Stomach (tissue), 9 donors: ENCODE results near the gene EYA2. TPM values are rescaled to one million over a fixed set of nuclear protein-coding genes. Genes with fewer than 3 reads are reported as not detected.

Source experiments
- DNase-seq, 2 donors: peaks; one replicate each; pipeline versions ENCODE4 v3.0.0 to v3.0.0-alpha.2; 2013 to 2019
- H3K27ac ChIP-seq, 5 donors: fragments of 200-600 bp in 4 of 5; sonication (generic) in 4 of 5; one replicate each; pipeline ENCODE4 v1.5.1; 2013 to 2019; ENCODE audit warnings: mild to moderate bottlenecking in 1 of 5, moderate library complexity in 1 of 5
- H3K27me3 ChIP-seq, 3 donors: fragments of 200-600 bp; sonication (generic); one replicate each; pipeline ENCODE4 v1.5.1; 2017 to 2019; ENCODE audit warnings: mixed run types in 1 of 3
- H3K36me3 ChIP-seq, 4 donors: fragments of 200-600 bp; sonication (generic); 1 replicate in 3 of 4; 2 replicates in 1 of 4; pipeline ENCODE4 v1.5.1; 2016 to 2019
- H3K4me1 ChIP-seq, 4 donors: fragments of 200-600 bp; sonication (generic); one replicate each; pipeline ENCODE4 v1.5.1; 2016 to 2019
- H3K4me3 ChIP-seq, 4 donors: fragments of 200-600 bp; sonication (generic) in 3 of 4; one replicate each; pipeline ENCODE4 v1.5.1; 2016 to 2019; ENCODE audit warnings: mild to moderate bottlenecking in 1 of 4
- H3K9me3 ChIP-seq, 4 donors: fragments of 200-600 bp; sonication (generic); one replicate each; pipeline ENCODE4 v1.5.1; 2016 to 2019
- CTCF ChIP-seq, 7 experiments: fragments of 450-650 bp in 4 of 7; fragments of 200-600 bp in 3 of 7; sonication (generic) in 3 of 7; IDR thresholded peaks; one replicate each; pipeline ENCODE4 v1.5.1; 2016 to 2019; ENCODE audit warnings: antibody characterized with exemption in 7 of 7, control low read depth in 2 of 7, mild to moderate bottlenecking in 1 of 7
- EP300 ChIP-seq: sonication (generic); formaldehyde crosslinking; IDR thresholded peaks from one replicate; pipeline ENCODE4 v1.6.1; 2017; ENCODE audit warnings: antibody characterized with exemption
- POLR2A ChIP-seq, 4 donors: fragments of 450-650 bp; IDR thresholded peaks; one replicate each; pipeline ENCODE4 v1.6.1; 2016; ENCODE audit warnings: antibody characterized with exemption in 4 of 4, control low read depth in 2 of 4, mild to moderate bottlenecking in 1 of 4, moderate library complexity in 1 of 4
- POLR2AphosphoS5 ChIP-seq, 3 donors: sonication (generic); formaldehyde crosslinking; IDR thresholded peaks; one replicate each; pipeline ENCODE4 v1.6.1; 2016; ENCODE audit warnings: antibody characterized with exemption in 3 of 3
- WGBS, 5 donors: extraction: QIAGEN DNeasy Blood & Tissue Kit in 3 of 5; methylation state at CpG; one replicate each; pipeline versions ENCODE4 v1.1.5 to v1.1.7; 2013 to 2018; 5-methylcytosine and 5-hydroxymethylcytosine counted together
- intact Hi-C: fragments of 100-400 bp; cut with DNase I; formaldehyde crosslinking; loops from one replicate; pipeline ENCODE4 v1.15.1; 2023; ENCODE audit warnings: low total_unique reads
- polyA plus RNA-seq, 3 donors: library from polyadenylated mRNA; stranded (reverse); fragments of 200-250 nt; gene quantifications; one replicate each; pipeline ENCODE4 v1.2.3, GENCODE V29; 2013
- total RNA-seq, 5 donors: library from RNA; depleted of rRNA; stranded (reverse); fragments of >200 nt; gene quantifications; one replicate each; pipeline versions ENCODE4 v1.1.0 to v1.2.3, GENCODE V29; 2014 to 2016
- donor health status: healthy with polysubstance abuse.
- donor health status: Bipolar disorder and iron deficiency.
- donor health status: healthy.

Gene EYA2
- total and polyA plus RNA-seq, 8 donors = 1.8 to 86.2 (median 5.5) TPM

GRCh38 chr20:46978951-46979491 lies 84.4 kb downstream of the EYA2 start:
- 50 to 65% (median 64%) methylated on average over 9 of the region's 9 CpGs for WGBS, 5 donors
- H3K4me1 ChIP-seq = peaks cover 0 to 4% (median 2%) of the 10 kb centered on the region in 4 donors
- H3K9me3 ChIP-seq = peaks cover 0 to 19% (median 9%) of the 10 kb centered on the region in 4 donors
- H3K27ac ChIP-seq = no peak overlapping the region
- no peaks in the 10 kb centered on the region for H3K36me3 ChIP-seq
- intact Hi-C loops = no loop called here
- no peak for DNase-seq
- no peak overlapping the region for H3K4me3 ChIP-seq
- no peak for TF ChIP-seq POLR2AphosphoS5 (IDR thresholded peaks at IDR 0.05)
- no peak for TF ChIP-seq CTCF (IDR thresholded peaks at IDR 0.05)
- TF ChIP-seq POLR2A (IDR thresholded peaks at IDR 0.05) = no peak
- TF ChIP-seq EP300 = no peak
- H3K27me3 ChIP-seq = peaks cover 0 to 21% (median 0%) of the 10 kb centered on the region in 3 donors

- TF ChIP-seq POLR2AphosphoS5 (IDR thresholded peaks at IDR 0.05) (no peak), CTCF (IDR thresholded peaks at IDR 0.05) (no peak), EP300 (no peak), POLR2A (IDR thresholded peaks at IDR 0.05) (no peak)
- 28 to 54% (median 39%) methylated on average over 8 of the region's 8 CpGs for WGBS, 5 donors
- intact Hi-C loops = no loop called here
- H3K9me3 ChIP-seq = peaks cover 0 to 19% (median 9%) of the 10 kb centered on the region in 4 donors
- H3K4me1 ChIP-seq = peaks cover 0 to 7% (median 2%) of the 10 kb centered on the region in 4 donors
- no peak overlapping the region for H3K27ac ChIP-seq
- no peaks in the 10 kb centered on the region for H3K36me3 ChIP-seq
- DNase-seq = no peak
- no peak overlapping the region for H3K4me3 ChIP-seq
- peaks cover 0 to 21% (median 0%) of the 10 kb centered on the region in 3 donors for H3K27me3 ChIP-seq
Measured at GRCh38 chr20:46979603-46980241, 85.1 kb downstream of the EYA2 start.

GRCh38 chr20:46981184-46981583 lies 86.5 kb downstream of the EYA2 start:
- no peak for DNase-seq
- Histone ChIP-seq H3K9me3 (peaks cover 0 to 19% (median 9%) of the 10 kb centered on the region in 4 donors), H3K27ac (no peak overlapping the region), H3K4me3 (no peak overlapping the region), H3K36me3 (no peaks in the 10 kb centered on the region), H3K27me3 (peaks cover 0 to 21% (median 0%) of the 10 kb centered on the region in 3 donors), H3K4me1 (peaks cover 0 to 9% (median 6%) of the 10 kb centered on the region in 4 donors)
- intact Hi-C loops = no loop called here
- TF ChIP-seq CTCF (IDR thresholded peaks at IDR 0.05) (no peak), POLR2A (IDR thresholded peaks at IDR 0.05) (no peak), POLR2AphosphoS5 (IDR thresholded peaks at IDR 0.05) (no peak), EP300 (no peak)

GRCh38 chr20:46983466-46983865 lies 88.8 kb downstream of the EYA2 start:
- Histone ChIP-seq H3K4me3 (no peak overlapping the region), H3K4me1 (peaks cover 0 to 22% (median 10%) of the 10 kb centered on the region in 4 donors), H3K27me3 (peaks cover 0 to 10% (median 0%) of the 10 kb centered on the region in 3 donors), H3K27ac (no peak overlapping the region), H3K9me3 (peaks cover 0 to 19% (median 9%) of the 10 kb centered on the region in 4 donors), H3K36me3 (no peaks in the 10 kb centered on the region)
- intact Hi-C loops = no loop called here
- 81 to 98% (median 91%) methylated on average over 1 of the region's 1 CpG for WGBS, 5 donors
- TF ChIP-seq EP300 (no peak), POLR2AphosphoS5 (IDR thresholded peaks at IDR 0.05) (no peak), POLR2A (IDR thresholded peaks at IDR 0.05) (no peak), CTCF (IDR thresholded peaks at IDR 0.05) (no peak)
- no peak for DNase-seq
